Left lobe of liver (tissue), 2 donors: Measurements from ENCODE around the gene SRD5A2. TPM values are rescaled to one million over a fixed set of nuclear protein-coding genes. Genes with fewer than 3 reads are reported as not detected.

Experiments used
- ATAC-seq: fragments of 200-7000 bp; cut with Tn5 transposase; one replicate; pipeline ENCODE4 v1.9.1; 2020; ENCODE audit warnings: mild to moderate bottlenecking, moderate library complexity
- DNase-seq: peaks from one replicate; pipeline ENCODE4 v3.0.0-alpha.2; 2020; ENCODE audit warnings: low spot score
- total RNA-seq: library from RNA; stranded (reverse); gene quantifications from one replicate; pipeline ENCODE4 v1.2.1, GENCODE V29; 2021
- donor health status: DM: no; HTN: no; CAD: no; lungs with moderate emphysema.
- donor health status: DM: no; HTN: yes; CAD: no.

Gene SRD5A2
- total RNA-seq, 1 donor from 2014 or later = 7.6 TPM

DNA sequence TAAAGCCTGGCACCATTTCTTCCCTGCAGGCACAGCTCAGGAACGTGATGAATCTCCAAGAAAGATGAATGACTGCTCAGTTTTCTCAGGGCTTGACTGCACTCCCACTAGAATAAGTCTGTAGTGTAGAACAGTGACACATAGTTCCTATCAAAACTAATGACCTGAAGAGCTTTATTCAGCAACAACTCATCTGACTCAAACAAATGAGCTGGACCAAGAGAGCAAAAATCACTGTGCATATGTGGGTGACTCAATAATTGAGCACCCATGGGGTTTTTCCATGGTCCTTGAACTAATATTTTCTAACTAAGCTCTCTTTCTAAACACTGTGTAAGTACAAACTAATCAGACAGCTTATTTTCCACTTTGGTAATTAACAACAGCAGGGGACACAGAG, 105.0 kb downstream of the SRD5A2 start:
- ATAC-seq = no peak
- no peak for DNase-seq

DNA sequence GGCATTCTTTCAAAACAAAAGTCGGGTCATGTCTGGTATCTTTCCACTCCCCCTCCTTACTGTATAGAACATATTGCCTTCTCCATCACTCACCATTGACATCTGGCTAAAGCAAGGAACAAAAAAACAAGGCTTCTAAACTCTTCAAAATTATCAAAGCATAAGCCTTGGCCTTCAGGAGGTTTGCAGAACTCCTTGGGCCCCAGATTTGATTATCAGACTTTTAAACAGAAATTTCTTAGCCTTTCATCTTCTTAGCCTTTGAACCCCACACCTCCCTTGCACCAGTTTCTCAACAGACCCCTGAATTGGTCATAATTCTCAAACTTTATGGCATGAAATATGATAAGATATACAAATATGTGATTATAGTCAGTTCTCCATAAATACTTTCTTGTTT, 106.4 kb downstream of the SRD5A2 start:
- ATAC-seq (no peak), DNase-seq (no peak)

Other genes with a start within 250 kb of the SRD5A2 start
- 63.7 TPM for gene XDH, start 166.2 kb downstream of the SRD5A2 start, total RNA-seq